Lower leg skin (tissue), 3 donors: ENCODE results near the gene PUM2.

ENCODE experiments used
- POLR2A ChIP-seq, 2 donors: fragments of 450-650 bp; IDR thresholded peaks; one replicate each; pipeline ENCODE4 v1.6.1; 2016 to 2017; ENCODE audit warnings: antibody characterized with exemption in 2 of 2, mild to moderate bottlenecking in 1 of 2, moderate library complexity in 1 of 2
- TF ChIP-seq, protein P1 (sequence below), 3 donors: fragments of 450-650 bp; IDR thresholded peaks; one replicate each; pipeline ENCODE4 v1.5.1; 2016; ENCODE audit warnings: antibody characterized with exemption in 3 of 3, mild to moderate bottlenecking in 3 of 3, moderate library complexity in 2 of 3

GRCh38 chr2:20368706-20369105, 18.1 kb upstream of the PUM2 start:
- TF ChIP-seq POLR2A (IDR thresholded peaks at IDR 0.05), result no peak
- TF ChIP-seq, protein P1, sequence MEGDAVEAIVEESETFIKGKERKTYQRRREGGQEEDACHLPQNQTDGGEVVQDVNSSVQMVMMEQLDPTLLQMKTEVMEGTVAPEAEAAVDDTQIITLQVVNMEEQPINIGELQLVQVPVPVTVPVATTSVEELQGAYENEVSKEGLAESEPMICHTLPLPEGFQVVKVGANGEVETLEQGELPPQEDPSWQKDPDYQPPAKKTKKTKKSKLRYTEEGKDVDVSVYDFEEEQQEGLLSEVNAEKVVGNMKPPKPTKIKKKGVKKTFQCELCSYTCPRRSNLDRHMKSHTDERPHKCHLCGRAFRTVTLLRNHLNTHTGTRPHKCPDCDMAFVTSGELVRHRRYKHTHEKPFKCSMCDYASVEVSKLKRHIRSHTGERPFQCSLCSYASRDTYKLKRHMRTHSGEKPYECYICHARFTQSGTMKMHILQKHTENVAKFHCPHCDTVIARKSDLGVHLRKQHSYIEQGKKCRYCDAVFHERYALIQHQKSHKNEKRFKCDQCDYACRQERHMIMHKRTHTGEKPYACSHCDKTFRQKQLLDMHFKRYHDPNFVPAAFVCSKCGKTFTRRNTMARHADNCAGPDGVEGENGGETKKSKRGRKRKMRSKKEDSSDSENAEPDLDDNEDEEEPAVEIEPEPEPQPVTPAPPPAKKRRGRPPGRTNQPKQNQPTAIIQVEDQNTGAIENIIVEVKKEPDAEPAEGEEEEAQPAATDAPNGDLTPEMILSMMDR (IDR thresholded peaks at IDR 0.05), result no peak
